GM12873 (cell line): ENCODE measurements around the gene PRKN.

Source experiments
- TF ChIP-seq, protein P1 (sequence below): IDR thresholded peaks from 2 replicates; pipeline ENCODE4 v1.5.1; 2012; ENCODE audit warnings: low read depth, mild to moderate bottlenecking, moderate library complexity, low read length, control low read depth; ENCODE audit not compliant: insufficient read depth; ENCODE audit errors: missing control alignments

PRKN gene

DNA sequence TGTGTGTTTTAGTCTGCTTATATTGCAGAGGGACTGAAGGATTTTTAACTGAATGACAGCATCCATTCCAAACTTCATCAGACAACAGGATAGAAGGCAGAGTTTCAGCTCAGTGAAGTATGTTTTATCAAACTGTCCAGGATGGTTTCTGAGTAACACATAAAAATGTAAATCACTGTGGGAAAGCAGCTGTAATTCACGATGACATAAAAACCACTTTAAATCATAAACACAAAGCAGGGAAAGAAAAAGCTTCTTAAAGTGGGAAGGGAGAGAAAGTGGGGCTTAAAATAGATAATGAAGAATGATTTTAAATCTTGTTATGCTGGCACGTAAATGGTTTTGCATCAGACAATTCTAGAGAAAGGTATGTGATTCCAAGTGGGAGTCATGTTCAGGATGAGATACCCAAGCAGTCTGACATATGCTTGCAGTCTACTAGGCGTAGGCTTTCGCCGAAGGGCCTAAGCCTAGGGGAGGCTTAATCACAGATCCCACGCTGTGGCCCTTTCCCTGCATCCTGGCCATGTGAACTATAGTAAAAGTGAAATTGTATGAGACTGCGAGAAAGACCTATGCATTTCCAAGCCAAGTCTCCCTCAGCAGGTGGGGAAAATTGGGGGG is 610.6 kb downstream of the PRKN start:
- TF ChIP-seq, protein P1, sequence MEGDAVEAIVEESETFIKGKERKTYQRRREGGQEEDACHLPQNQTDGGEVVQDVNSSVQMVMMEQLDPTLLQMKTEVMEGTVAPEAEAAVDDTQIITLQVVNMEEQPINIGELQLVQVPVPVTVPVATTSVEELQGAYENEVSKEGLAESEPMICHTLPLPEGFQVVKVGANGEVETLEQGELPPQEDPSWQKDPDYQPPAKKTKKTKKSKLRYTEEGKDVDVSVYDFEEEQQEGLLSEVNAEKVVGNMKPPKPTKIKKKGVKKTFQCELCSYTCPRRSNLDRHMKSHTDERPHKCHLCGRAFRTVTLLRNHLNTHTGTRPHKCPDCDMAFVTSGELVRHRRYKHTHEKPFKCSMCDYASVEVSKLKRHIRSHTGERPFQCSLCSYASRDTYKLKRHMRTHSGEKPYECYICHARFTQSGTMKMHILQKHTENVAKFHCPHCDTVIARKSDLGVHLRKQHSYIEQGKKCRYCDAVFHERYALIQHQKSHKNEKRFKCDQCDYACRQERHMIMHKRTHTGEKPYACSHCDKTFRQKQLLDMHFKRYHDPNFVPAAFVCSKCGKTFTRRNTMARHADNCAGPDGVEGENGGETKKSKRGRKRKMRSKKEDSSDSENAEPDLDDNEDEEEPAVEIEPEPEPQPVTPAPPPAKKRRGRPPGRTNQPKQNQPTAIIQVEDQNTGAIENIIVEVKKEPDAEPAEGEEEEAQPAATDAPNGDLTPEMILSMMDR: no peak

DNA sequence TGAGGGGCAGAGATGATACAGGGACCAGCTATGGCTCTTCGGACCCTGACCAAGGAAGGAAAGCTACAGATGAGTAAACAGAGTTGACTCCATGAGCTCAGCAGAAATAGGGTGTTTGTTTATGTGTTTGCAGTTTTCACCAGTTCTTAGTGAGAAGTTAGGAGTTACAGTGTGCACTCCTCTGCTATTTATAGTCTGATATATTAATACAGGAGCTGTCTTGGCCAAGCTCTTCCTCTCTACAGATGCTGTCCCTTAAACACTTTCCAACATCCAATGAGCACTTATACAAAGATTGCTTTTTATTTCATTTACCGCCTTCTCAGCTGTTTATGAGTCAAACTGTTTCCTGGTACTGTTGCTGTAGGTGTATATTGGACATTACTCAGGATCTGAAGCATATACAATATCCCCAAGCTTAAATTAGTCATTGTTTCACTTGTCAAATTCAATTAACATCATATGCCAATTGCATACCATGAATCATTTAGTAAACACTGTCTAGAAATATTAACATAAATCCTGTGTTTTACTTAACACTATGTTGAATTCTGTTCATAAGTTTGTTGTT is 618.0 kb downstream of the PRKN start:
- TF ChIP-seq, protein P1: no peak

DNA sequence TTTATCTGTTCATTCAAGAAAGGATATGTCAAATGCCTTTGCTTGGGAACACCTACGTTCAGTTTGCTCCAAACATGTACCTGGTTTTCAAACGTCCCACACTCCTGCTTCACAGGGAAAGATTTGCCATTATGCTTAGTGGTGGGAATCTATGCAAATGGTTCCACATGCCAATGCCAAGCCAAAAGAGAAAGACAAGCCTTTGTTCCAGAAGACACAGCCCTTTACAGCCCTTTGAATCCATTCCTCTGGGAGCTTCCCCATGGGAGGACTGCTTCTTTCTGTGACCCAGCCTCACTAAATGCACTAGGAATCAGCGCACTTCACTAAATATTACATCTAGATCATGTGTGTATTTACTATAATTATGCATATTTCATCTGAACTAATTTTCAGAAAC is 619.5 kb downstream of the PRKN start:
- TF ChIP-seq, protein P1: no peak

DNA sequence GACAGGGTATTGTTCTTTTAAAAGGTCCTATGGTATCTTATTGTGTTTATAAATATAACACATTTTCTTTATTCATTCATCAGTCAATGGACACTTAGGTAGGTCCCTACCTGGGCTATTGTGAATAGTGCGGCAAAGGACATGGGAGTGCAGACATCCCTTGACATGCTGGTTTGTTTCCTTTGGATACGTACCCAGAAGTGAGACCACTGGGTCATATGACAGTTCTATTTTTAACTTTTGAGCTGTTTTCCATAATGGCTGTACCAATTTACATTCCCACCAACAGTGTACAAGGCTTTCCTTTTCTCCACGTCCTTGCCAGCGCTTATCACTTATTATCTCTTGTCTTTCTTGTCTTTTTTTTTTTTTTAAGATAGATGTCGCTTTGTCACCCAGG is 627.5 kb downstream of the PRKN start:
- TF ChIP-seq, protein P1: no peak

DNA sequence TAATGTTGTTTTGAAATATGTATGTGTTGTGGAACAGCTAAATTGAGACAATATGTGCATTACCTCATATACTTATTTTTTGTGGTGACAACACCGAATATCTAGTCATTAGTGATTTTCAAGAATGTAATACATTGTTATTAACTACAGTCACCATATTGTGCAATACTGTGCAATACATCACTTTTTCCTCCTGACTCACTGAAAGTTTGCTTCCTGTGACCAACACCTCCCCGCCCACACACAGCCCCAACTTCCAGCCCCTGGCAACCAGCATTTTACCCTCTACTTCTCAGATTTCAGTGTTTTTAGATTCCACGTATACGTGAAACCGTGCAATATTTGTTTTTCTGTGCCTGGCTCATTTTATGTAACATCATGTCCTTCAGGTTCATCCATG is 627.9 kb downstream of the PRKN start:
- TF ChIP-seq, protein P1: no peak

DNA sequence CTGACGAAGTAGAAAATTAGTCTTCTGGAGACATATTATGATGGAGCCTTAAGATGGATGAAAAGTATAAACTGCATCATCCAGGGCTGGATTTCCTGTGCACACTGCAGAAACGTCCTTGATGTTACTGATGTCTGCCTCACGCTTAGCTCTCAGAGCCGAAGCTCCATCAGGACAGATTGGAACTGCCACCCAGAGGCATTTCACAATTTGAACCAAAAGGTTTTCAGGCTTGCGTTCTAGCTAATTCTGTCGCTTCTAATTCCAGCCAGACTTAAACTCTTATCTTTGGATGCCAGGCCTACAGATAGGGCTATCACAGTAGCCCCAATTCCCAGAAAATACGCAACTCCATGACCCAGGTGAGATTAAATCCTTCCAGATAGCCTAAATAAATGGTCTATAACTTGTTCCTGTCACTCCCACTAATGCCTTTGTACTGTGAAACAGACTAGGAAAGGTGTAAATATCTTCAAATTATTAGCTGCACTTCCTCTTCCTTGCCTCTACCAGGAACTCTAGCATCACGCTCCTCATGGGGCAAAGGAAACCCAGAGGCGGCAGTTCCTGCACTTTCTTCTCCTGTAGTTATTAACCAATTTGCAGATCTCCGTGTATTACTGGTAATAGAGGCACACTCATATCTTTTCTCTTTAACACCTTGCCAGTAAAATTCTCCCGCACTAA is 634.6 kb downstream of the PRKN start:
- TF ChIP-seq, protein P1: no peak

DNA sequence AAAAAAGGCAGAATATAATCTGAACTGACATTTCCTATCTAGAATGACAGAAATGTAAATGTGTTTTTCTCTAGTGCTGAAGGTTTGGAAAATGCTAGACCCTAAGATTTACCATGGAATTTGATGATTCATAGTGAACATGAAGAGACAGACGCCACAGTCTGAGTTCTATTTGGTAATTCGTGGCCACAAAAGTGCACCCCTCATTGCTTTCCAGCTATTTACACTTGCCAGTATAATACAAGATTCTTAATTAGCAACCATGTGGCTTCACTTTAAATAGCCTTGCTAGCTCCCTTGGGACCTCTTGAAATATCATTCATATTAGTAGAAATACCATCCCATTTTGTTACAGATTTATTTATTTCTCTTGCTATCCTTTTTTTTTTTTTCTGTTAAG is 636.8 kb downstream of the PRKN start:
- TF ChIP-seq, protein P1: no peak
